GM23338 (cell line): Measurements from ENCODE around the gene UNC80. TPM values are rescaled to one million over a fixed set of nuclear protein-coding genes. Genes with fewer than 3 reads are reported as not detected.

Experiments used
- ATAC-seq: fragments of 200-7000 bp; cut with Tn5 transposase; 3 replicates; pipeline ENCODE4 v1.9.1; 2020
- DNase-seq: peaks from one replicate; pipeline ENCODE4 v3.0.0-alpha.2; 2015; ENCODE audit warnings: low spot score
- H2AFZ ChIP-seq: fragments of 200-600 bp; sonication (generic); 2 replicates; pipeline ENCODE4 v1.8.0; 2016; ENCODE audit warnings: antibody characterized with exemption, mild to moderate bottlenecking, moderate library complexity
- H3F3A ChIP-seq: fragments of 200-600 bp; sonication (generic); replicated peaks from 2 replicates; pipeline ENCODE4 v1.8.0; 2017; ENCODE audit warnings: antibody characterized with exemption, mixed run types, low read depth
- H3K27ac ChIP-seq: fragments of 200-600 bp; sonication (generic); 2 replicates; pipeline ENCODE4 v1.6.1; 2016; ENCODE audit warnings: low read depth
- H3K27me3 ChIP-seq: fragments of 200-600 bp; sonication (generic); 2 replicates; pipeline ENCODE4 v1.8.0; 2016; ENCODE audit warnings: mild to moderate bottlenecking, mixed run types, moderate library complexity; ENCODE audit not compliant: insufficient read depth
- H3K36me3 ChIP-seq: fragments of 200-600 bp; sonication (generic); 2 replicates; pipeline ENCODE4 v1.8.0; 2016; ENCODE audit warnings: mild to moderate bottlenecking; ENCODE audit not compliant: insufficient read depth
- H3K4me1 ChIP-seq: fragments of 200-600 bp; sonication (generic); 2 replicates; pipeline ENCODE4 v1.8.0; 2016; ENCODE audit warnings: mild to moderate bottlenecking, moderate library complexity; ENCODE audit not compliant: insufficient read depth
- H3K4me2 ChIP-seq: fragments of 200-600 bp; sonication (generic); 2 replicates; pipeline ENCODE4 v1.7.1; 2017; ENCODE audit warnings: mixed run types
- H3K4me3 ChIP-seq: fragments of 200-600 bp; sonication (generic); 2 replicates; pipeline ENCODE4 v1.6.1; 2016; ENCODE audit warnings: mixed run types
- H3K79me2 ChIP-seq: fragments of 200-600 bp; sonication (generic); replicated peaks from 2 replicates; pipeline ENCODE4 v1.8.0; 2017; ENCODE audit warnings: mild to moderate bottlenecking; ENCODE audit not compliant: insufficient read depth
- H3K9me2 ChIP-seq: fragments of 200-600 bp; sonication (generic); 2 replicates; pipeline ENCODE4 v1.8.0; 2017; ENCODE audit not compliant: insufficient read depth
- H4K20me1 ChIP-seq: fragments of 200-600 bp; sonication (generic); replicated peaks from 2 replicates; pipeline ENCODE4 v1.8.0; 2017; ENCODE audit warnings: mild to moderate bottlenecking; ENCODE audit not compliant: insufficient read depth
- H3K27ac Mint-ChIP-seq: 2 replicates; pipeline ENCODE4 v1.8.0; 2020; ENCODE audit warnings: inconsistent platforms, mild to moderate bottlenecking, moderate library complexity, mixed read lengths
- H3K27me3 Mint-ChIP-seq: 3 replicates; pipeline ENCODE4 v1.8.0; 2022; ENCODE audit warnings: low read depth, mild to moderate bottlenecking, moderate library complexity, mixed read lengths, inconsistent platforms; ENCODE audit not compliant: insufficient read depth, poor library complexity
- H3K36me3 Mint-ChIP-seq: 3 replicates; pipeline ENCODE4 v1.8.0; 2021; ENCODE audit warnings: low read depth, mild to moderate bottlenecking, inconsistent platforms, moderate library complexity, mixed read lengths
- H3K4me1 Mint-ChIP-seq: 3 replicates; pipeline ENCODE4 v1.8.0; 2020; ENCODE audit warnings: mild to moderate bottlenecking, inconsistent platforms, mixed read lengths
- H3K4me3 Mint-ChIP-seq: 3 replicates; pipeline ENCODE4 v1.8.0; 2021; ENCODE audit warnings: moderate library complexity, mild to moderate bottlenecking, inconsistent platforms, mixed read lengths
- H3K9me3 Mint-ChIP-seq: 3 replicates; pipeline ENCODE4 v1.8.0; 2020; ENCODE audit warnings: moderate library complexity, mild to moderate bottlenecking, inconsistent platforms, mixed read lengths
- CREB1 ChIP-seq: fragments of 250-450 bp; sonication (Bioruptor Pico); IDR thresholded peaks from 2 replicates; pipeline ENCODE4 v1.5.0; 2020; ENCODE audit warnings: low read depth, mild to moderate bottlenecking, moderate library complexity
- ETS1 ChIP-seq: IDR thresholded peaks from 2 replicates; pipeline ENCODE4 v1.6.1; 2016; ENCODE audit warnings: antibody characterized with exemption
- EZH2 ChIP-seq: fragments of 200-600 bp; sonication (generic); IDR thresholded peaks from one replicate; pipeline ENCODE4 v1.8.0; 2017; ENCODE audit warnings: antibody characterized with exemption, mild to moderate bottlenecking, low read depth; ENCODE audit not compliant: unreplicated experiment
- EZH2phosphoT487 ChIP-seq: fragments of 200-600 bp; sonication (generic); IDR thresholded peaks from one replicate; pipeline ENCODE4 v1.8.1; 2018; ENCODE audit warnings: antibody characterized with exemption; ENCODE audit not compliant: unreplicated experiment
- JUNB ChIP-seq: IDR thresholded peaks from one replicate; pipeline ENCODE4 v1.6.1; 2016; ENCODE audit warnings: antibody characterized with exemption; ENCODE audit not compliant: unreplicated experiment
- NANOG ChIP-seq: IDR thresholded peaks from 2 replicates; pipeline ENCODE4 v1.6.1; 2016; ENCODE audit warnings: antibody characterized with exemption, borderline replicate concordance
- POLR2AphosphoS5 ChIP-seq: IDR thresholded peaks from 2 replicates; pipeline ENCODE4 v1.6.1; 2016; ENCODE audit warnings: antibody characterized with exemption, low read depth
- REST ChIP-seq: IDR thresholded peaks from one replicate; pipeline ENCODE4 v1.6.1; 2018; ENCODE audit warnings: antibody characterized with exemption; ENCODE audit not compliant: unreplicated experiment
- STAT1 ChIP-seq: IDR thresholded peaks from one replicate; pipeline ENCODE4 v1.6.1; 2016; ENCODE audit warnings: antibody characterized with exemption; ENCODE audit not compliant: unreplicated experiment
- ZNF114 ChIP-seq: fragments of 250-450 bp; sonication (Bioruptor Pico); IDR thresholded peaks from 2 replicates; pipeline ENCODE4 v1.5.0; 2020; ENCODE audit warnings: mild to moderate bottlenecking, moderate library complexity
- ZNF331 ChIP-seq: fragments of 250-450 bp; sonication (Bioruptor Pico); IDR thresholded peaks from 2 replicates; pipeline ENCODE4 v1.5.0; 2020; ENCODE audit warnings: low read depth, mild to moderate bottlenecking, moderate library complexity
- polyA plus RNA-seq: library from polyadenylated mRNA; unstranded; fragments of >200 nt; fragmentation: Nextera tagmentation; extraction: Ambion mirVana; gene quantifications from 2 replicates; pipeline ENCODE4 v1.2.1, GENCODE V29; 2016
- total RNA-seq: library from RNA; depleted of rRNA; stranded (reverse); fragments of >200 nt; shearing (Covaris generic); gene quantifications from 2 replicates; pipeline ENCODE4 v1.2.3, GENCODE V29; 2014
- TF ChIP-seq, protein P1 (sequence below), 2 experiments: fragments of 200-600 bp in 1 of 2; sonication (generic) in 1 of 2; conservative IDR thresholded peaks; 2 replicates each; pipeline versions ENCODE4 v1.5.1 to v1.6.1; 2016 to 2017; ENCODE audit warnings: antibody characterized with exemption in 2 of 2, low read depth in 2 of 2, mild to moderate bottlenecking in 2 of 2, moderate library complexity in 1 of 2

UNC80 gene
- total and polyA plus RNA-seq, 2 experiments from 2014 or later: 0.11 to 1.5 TPM

DNA sequence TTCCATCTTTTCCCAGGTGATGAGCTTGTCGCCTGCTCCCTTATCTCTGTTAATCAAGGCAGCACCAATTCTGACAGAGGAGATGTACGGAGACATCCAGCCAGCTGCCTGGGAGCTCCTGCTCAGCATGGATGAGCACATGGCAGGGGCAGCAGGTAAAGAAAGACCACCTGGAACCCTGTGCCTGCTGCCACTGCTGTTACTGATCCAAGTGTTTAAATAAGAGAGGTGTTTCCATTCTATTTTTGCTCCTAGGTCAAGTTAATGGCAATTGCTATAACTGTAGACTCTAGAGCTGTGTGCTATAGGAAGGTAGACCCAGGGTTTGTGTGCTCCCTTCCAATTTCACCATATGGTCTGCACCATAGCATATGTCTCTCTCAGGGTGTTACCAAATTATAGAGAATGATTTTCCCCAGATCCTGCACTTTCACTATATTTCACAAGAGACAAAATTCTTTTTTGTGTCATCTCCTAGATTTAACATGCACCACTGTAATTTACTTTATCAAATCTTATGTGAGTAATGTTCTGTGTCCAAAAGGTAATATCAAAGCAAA lies 142.2 kb downstream of the UNC80 start:
- Mint-ChIP-seq H3K4me3 (no peak overlapping the region), H3K27me3 (no peaks in the 10 kb centered on the region), H3K36me3 (no peaks in the 10 kb centered on the region), H3K9me3 (no peaks in the 10 kb centered on the region; the same call in 2 of the 3 replicates), H3K27ac (no peak overlapping the region), H3K4me1 (no peaks in the 10 kb centered on the region)
- H3K4me1 ChIP-seq: no peaks in the 10 kb centered on the region
- ATAC-seq (no peak), DNase-seq (no peak)
- H3K4me3 ChIP-seq: no peak overlapping the region
- no peak overlapping the region for H3K27ac ChIP-seq
- peaks cover 5% of the 10 kb centered on the region; the same call in 1 of the 2 replicates for H3K9me2 ChIP-seq
- no peak for TF ChIP-seq CREB1 (CRISPR knock-in tag)
- TF ChIP-seq NANOG: no peak
- TF ChIP-seq ZNF114 (CRISPR knock-in tag): no peak
- no peak for TF ChIP-seq EZH2phosphoT487
- no peak for TF ChIP-seq STAT1
- no peak for TF ChIP-seq POLR2AphosphoS5
- no peak for TF ChIP-seq ETS1
- TF ChIP-seq, protein P1, sequence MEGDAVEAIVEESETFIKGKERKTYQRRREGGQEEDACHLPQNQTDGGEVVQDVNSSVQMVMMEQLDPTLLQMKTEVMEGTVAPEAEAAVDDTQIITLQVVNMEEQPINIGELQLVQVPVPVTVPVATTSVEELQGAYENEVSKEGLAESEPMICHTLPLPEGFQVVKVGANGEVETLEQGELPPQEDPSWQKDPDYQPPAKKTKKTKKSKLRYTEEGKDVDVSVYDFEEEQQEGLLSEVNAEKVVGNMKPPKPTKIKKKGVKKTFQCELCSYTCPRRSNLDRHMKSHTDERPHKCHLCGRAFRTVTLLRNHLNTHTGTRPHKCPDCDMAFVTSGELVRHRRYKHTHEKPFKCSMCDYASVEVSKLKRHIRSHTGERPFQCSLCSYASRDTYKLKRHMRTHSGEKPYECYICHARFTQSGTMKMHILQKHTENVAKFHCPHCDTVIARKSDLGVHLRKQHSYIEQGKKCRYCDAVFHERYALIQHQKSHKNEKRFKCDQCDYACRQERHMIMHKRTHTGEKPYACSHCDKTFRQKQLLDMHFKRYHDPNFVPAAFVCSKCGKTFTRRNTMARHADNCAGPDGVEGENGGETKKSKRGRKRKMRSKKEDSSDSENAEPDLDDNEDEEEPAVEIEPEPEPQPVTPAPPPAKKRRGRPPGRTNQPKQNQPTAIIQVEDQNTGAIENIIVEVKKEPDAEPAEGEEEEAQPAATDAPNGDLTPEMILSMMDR (conservative IDR thresholded peaks at IDR 0.05; ENCODE audit: low read depth in 2 of 2): no peak
- no peak for TF ChIP-seq JUNB
- TF ChIP-seq EZH2: no peak
- no peak for TF ChIP-seq REST
- TF ChIP-seq ZNF331 (CRISPR knock-in tag): no peak
- H3K27me3 ChIP-seq: no peaks in the 10 kb centered on the region
- H3K36me3 ChIP-seq: no peaks in the 10 kb centered on the region; the same call in 1 of the 2 replicates
- no peak overlapping the region for H3K4me2 ChIP-seq
- H2AFZ ChIP-seq: no peak overlapping the region
- no peaks in the 10 kb centered on the region for H3F3A ChIP-seq
- no peaks in the 10 kb centered on the region for H4K20me1 ChIP-seq
- H3K79me2 ChIP-seq: no peaks in the 10 kb centered on the region
